Smooth muscle cell (in vitro differentiated cells): ENCODE measurements around the gene PAQR5. TPM values are rescaled to one million over a fixed set of nuclear protein-coding genes. Genes with fewer than 3 reads are reported as not detected.

ENCODE experiments used
- DNase-seq: peaks from one replicate; lab custom pipeline; 2025; ENCODE audit not compliant: unreplicated experiment; lab: John Stamatoyannopoulos, UW
- H2AFZ ChIP-seq: fragments of 200-600 bp; sonication (generic); 2 replicates; pipeline ENCODE4 v1.6.0; 2016; ENCODE audit warnings: antibody characterized with exemption, low read depth, mild to moderate bottlenecking
- H3F3A ChIP-seq: fragments of 200-600 bp; sonication (generic); 2 replicates; pipeline ENCODE4 v1.6.0; 2017; ENCODE audit warnings: antibody characterized with exemption, low read depth
- H3K27ac ChIP-seq: fragments of 200-600 bp; sonication (generic); 2 replicates; pipeline ENCODE4 v1.5.1; 2016; ENCODE audit warnings: low read depth, mild to moderate bottlenecking
- H3K27me3 ChIP-seq: fragments of 200-600 bp; sonication (generic); 2 replicates; pipeline ENCODE4 v1.6.1; 2016; ENCODE audit warnings: low read depth, mild to moderate bottlenecking
- H3K36me3 ChIP-seq: fragments of 200-600 bp; sonication (generic); 2 replicates; pipeline ENCODE4 v1.5.1; 2016; ENCODE audit warnings: low read depth
- H3K4me1 ChIP-seq: fragments of 200-600 bp; sonication (generic); 2 replicates; pipeline ENCODE4 v1.5.1; 2016; ENCODE audit warnings: low read depth
- H3K4me2 ChIP-seq: fragments of 200-600 bp; sonication (generic); 2 replicates; pipeline ENCODE4 v1.6.0; 2016; ENCODE audit warnings: mild to moderate bottlenecking
- H3K4me3 ChIP-seq: fragments of 200-600 bp; sonication (generic); 2 replicates; pipeline ENCODE4 v1.5.1; 2016; ENCODE audit warnings: mild to moderate bottlenecking
- H3K79me2 ChIP-seq: fragments of 200-600 bp; sonication (generic); 2 replicates; pipeline ENCODE4 v1.6.0; 2016; ENCODE audit warnings: low read depth, mild to moderate bottlenecking
- H3K9ac ChIP-seq: fragments of 200-600 bp; sonication (generic); 2 replicates; pipeline ENCODE4 v1.6.0; 2016; ENCODE audit warnings: low read depth
- H3K9me3 ChIP-seq: fragments of 200-600 bp; sonication (generic); replicated peaks from 2 replicates; pipeline ENCODE4 v1.5.1; 2016; ENCODE audit warnings: low read depth
- H4K20me1 ChIP-seq: fragments of 200-600 bp; sonication (generic); 2 replicates; pipeline ENCODE4 v1.6.0; 2016; ENCODE audit warnings: low read depth
- WGBS: methylation state at CpG from one replicate; pipeline ENCODE4 v1.1.7; 2016; ENCODE audit warnings: low lambda C conversion rate; 5-methylcytosine and 5-hydroxymethylcytosine counted together
- polyA plus RNA-seq: library from polyadenylated mRNA; unstranded; fragments of >200 nt; fragmentation: Nextera tagmentation; extraction: Ambion mirVana; gene quantifications from 2 replicates; pipeline ENCODE4 v1.2.1, GENCODE V29; 2016
- total RNA-seq: library from RNA; depleted of rRNA; stranded (reverse); fragments of >200 nt; gene quantifications from 2 replicates; pipeline ENCODE4 v1.2.3, GENCODE V29; 2014
- TF ChIP-seq, protein P1 (sequence below): fragments of 200-600 bp; sonication (generic); IDR thresholded peaks from 2 replicates; pipeline ENCODE4 v1.5.1; 2017; ENCODE audit warnings: borderline replicate concordance, mild to moderate bottlenecking, antibody characterized with exemption; ENCODE audit not compliant: insufficient read depth, poor library complexity, severe bottlenecking

Gene PAQR5
- total and polyA plus RNA-seq, 2 experiments from 2014 or later = 1.5 to 1.6 TPM

DNA sequence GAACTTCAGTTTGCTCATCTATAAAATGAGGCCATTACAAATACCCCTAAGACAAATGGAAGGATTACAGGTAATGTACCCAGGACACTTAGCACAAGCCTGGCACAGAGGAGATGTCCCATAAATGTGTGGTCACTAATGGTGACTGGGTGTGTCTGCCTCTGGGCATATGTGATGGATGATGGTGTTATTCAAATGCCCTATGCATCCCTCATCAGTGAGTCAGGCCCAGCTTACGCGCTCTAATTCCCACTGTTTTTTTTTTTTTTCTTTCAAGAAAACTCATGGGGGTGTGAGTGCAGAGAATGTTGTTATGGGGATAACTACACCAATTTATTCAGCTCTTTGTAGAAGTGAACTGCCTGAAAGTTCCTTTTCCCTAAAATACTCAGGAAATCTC, 91.9 kb downstream of the PAQR5 start:
- H4K20me1 ChIP-seq = no peaks in the 10 kb centered on the region
- H3K27me3 ChIP-seq = no peaks in the 10 kb centered on the region
- H2AFZ ChIP-seq = no peak overlapping the region
- H3K36me3 ChIP-seq = no peaks in the 10 kb centered on the region
- no peak overlapping the region for H3K4me3 ChIP-seq
- H3K27ac ChIP-seq = peak overlapping the region; percentile 80
- no peaks in the 10 kb centered on the region for H3K79me2 ChIP-seq
- H3F3A ChIP-seq = no peaks in the 10 kb centered on the region
- DNase-seq = no peak
- H3K4me1 ChIP-seq = peaks cover 3% of the 10 kb centered on the region
- H3K9ac ChIP-seq = peak overlapping the region; percentile 58
- H3K4me2 ChIP-seq = peak overlapping the region; percentile 49
- TF ChIP-seq, protein P1, sequence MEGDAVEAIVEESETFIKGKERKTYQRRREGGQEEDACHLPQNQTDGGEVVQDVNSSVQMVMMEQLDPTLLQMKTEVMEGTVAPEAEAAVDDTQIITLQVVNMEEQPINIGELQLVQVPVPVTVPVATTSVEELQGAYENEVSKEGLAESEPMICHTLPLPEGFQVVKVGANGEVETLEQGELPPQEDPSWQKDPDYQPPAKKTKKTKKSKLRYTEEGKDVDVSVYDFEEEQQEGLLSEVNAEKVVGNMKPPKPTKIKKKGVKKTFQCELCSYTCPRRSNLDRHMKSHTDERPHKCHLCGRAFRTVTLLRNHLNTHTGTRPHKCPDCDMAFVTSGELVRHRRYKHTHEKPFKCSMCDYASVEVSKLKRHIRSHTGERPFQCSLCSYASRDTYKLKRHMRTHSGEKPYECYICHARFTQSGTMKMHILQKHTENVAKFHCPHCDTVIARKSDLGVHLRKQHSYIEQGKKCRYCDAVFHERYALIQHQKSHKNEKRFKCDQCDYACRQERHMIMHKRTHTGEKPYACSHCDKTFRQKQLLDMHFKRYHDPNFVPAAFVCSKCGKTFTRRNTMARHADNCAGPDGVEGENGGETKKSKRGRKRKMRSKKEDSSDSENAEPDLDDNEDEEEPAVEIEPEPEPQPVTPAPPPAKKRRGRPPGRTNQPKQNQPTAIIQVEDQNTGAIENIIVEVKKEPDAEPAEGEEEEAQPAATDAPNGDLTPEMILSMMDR = no peak
- no peaks in the 10 kb centered on the region for H3K9me3 ChIP-seq
- 14% methylated on average over 2 of the region's 2 CpGs for WGBS

DNA sequence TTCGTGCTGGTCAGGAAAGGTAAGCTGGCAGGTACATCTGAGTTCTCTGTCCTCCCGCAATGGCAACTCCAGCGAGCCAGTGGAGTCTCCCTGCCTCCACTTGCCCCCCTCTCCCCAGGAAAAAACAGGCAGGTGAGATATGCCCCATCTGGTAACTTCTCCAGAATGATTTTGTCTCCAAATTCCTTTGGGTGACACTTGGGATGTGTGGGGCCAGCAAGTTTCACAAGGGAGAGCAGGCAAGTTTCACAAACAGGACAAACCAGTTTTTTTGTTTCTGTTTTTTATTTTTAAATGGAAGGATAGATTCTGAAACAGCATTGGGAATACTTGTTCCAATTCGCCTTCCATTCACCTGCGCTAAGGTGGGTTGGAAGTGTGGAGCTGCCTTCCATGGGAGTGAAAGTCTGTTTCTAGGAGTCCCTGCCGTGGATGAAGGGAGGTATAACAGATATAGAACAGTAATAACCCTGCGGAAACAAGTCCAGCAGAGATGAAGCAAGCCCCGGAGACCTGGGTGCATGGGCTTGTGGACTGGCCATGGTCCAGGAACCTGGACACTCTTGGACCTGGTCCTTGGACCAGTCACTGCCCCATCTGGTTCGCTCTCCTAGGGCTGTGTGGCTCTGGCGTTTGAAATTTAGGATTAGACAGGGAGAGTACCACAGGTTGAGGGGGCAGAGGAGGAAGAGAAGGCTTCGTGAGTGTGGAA, 92.5 kb downstream of the PAQR5 start:
- H4K20me1 ChIP-seq = no peaks in the 10 kb centered on the region
- peaks cover 3% of the 10 kb centered on the region for H3K4me1 ChIP-seq
- peak overlapping the region; percentile 58 for H3K9ac ChIP-seq
- peak overlapping the region; percentile 80 for H3K27ac ChIP-seq
- no peak overlapping the region for H3K4me3 ChIP-seq
- H3K9me3 ChIP-seq = no peaks in the 10 kb centered on the region
- H2AFZ ChIP-seq = no peak overlapping the region
- H3F3A ChIP-seq = no peaks in the 10 kb centered on the region
- no peaks in the 10 kb centered on the region for H3K36me3 ChIP-seq
- no peaks in the 10 kb centered on the region for H3K79me2 ChIP-seq
- DNase-seq = no peak
- no peaks in the 10 kb centered on the region for H3K27me3 ChIP-seq
- 88% methylated on average over 11 of the region's 11 CpGs for WGBS
- TF ChIP-seq, protein P1 = no peak
- peak overlapping the region; percentile 49 for H3K4me2 ChIP-seq

DNA sequence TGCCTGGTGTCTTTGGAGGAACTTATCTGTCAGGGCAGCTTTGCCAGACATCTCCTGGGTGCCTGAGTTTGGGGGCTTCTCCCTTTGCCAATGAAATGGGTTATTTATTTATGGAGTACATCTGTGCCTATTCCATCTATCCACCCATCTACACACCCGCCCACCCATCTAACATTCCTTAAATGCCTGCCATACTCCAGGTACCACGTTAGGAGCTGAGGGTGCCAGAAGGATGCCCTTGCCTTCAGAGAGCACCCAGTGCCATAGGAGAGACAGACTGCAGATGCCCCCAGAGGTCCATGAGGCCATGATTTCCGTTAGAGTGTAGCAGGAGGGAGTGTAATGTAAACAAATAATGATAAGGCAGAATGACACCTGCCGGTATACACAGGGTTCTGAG, 93.6 kb downstream of the PAQR5 start:
- no peaks in the 10 kb centered on the region for H3F3A ChIP-seq
- H2AFZ ChIP-seq = no peak overlapping the region
- peaks cover 3% of the 10 kb centered on the region for H3K4me1 ChIP-seq
- H3K27me3 ChIP-seq = no peaks in the 10 kb centered on the region
- H3K79me2 ChIP-seq = no peaks in the 10 kb centered on the region
- H3K4me2 ChIP-seq = no peak overlapping the region
- no peaks in the 10 kb centered on the region for H3K36me3 ChIP-seq
- H3K9me3 ChIP-seq = no peaks in the 10 kb centered on the region
- no peak for DNase-seq
- 76% methylated on average over 4 of the region's 4 CpGs for WGBS
- H3K27ac ChIP-seq = no peak overlapping the region
- TF ChIP-seq, protein P1 = no peak
- H4K20me1 ChIP-seq = no peaks in the 10 kb centered on the region
- H3K9ac ChIP-seq = no peak overlapping the region
- H3K4me3 ChIP-seq = no peak overlapping the region

DNA sequence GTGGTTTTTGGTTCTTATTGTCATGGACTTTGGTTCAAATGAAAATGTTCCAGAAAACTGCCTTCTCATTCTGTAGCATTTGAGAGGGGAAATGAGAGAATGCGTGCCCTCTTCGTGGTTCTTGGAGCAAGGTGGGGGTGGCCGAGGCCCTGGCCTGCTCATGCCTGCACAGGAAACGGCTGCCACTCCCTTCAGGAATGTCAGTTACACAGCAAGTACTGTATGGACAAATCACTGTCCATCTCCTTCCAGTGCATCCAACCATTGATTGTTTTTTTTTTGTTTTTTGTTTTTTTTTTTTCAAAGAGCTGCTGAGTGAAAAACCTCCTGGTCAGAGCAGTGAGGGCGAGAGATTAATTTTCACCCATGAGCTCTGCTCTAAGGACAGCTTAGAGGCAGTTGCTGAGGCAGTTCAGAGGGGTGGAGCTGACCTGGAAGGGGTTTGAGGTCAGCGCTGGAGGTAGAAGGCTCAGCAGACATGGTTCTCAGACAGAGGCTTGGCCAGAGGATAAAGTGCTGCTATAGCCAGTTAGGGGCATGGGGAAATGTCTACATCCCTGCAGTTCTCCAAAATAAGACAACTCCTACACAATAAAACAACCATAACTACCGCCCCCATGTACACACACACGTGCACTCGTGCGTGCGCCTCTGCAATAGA, 95.2 kb downstream of the PAQR5 start:
- Histone ChIP-seq H2AFZ (no peak overlapping the region), H3K79me2 (no peaks in the 10 kb centered on the region), H3K4me3 (no peak overlapping the region), H3K36me3 (no peaks in the 10 kb centered on the region), H3K27ac (no peak overlapping the region), H3K9me3 (no peaks in the 10 kb centered on the region), H3K9ac (no peak overlapping the region), H3K4me2 (peak overlapping the region; percentile 62), H3K27me3 (no peaks in the 10 kb centered on the region), H3F3A (no peaks in the 10 kb centered on the region), H3K4me1 (peaks cover 3% of the 10 kb centered on the region), H4K20me1 (no peaks in the 10 kb centered on the region)
- TF ChIP-seq, protein P1 = no peak
- 81% methylated on average over 11 of the region's 11 CpGs for WGBS
- DNase-seq = no peak
